Endodermal cell (in vitro differentiated cells): ENCODE data around the gene ZNF426. TPM values are rescaled to one million over a fixed set of nuclear protein-coding genes. Genes with fewer than 3 reads are reported as not detected.

Experiments used
- DNase-seq: peaks from one replicate; pipeline ENCODE4 v3.0.0-alpha.2; 2017
- H3K27ac ChIP-seq: 2 replicates; pipeline ENCODE4 v1.5.1; 2013; ENCODE audit warnings: mild to moderate bottlenecking, low read depth, low read length, moderate library complexity
- H3K27me3 ChIP-seq: 2 replicates; pipeline ENCODE4 v1.6.1; 2013; ENCODE audit warnings: mild to moderate bottlenecking, low read length, moderate library complexity; ENCODE audit not compliant: insufficient read depth, control insufficient read depth, poor library complexity, severe bottlenecking
- H3K36me3 ChIP-seq: 2 replicates; pipeline ENCODE4 v1.7.0; 2013; ENCODE audit warnings: mild to moderate bottlenecking, low read length, moderate library complexity; ENCODE audit not compliant: control insufficient read depth, insufficient read depth
- H3K4me1 ChIP-seq: one replicate; pipeline ENCODE4 v1.7.0; 2013; ENCODE audit warnings: low read length; ENCODE audit not compliant: control insufficient read depth, insufficient read depth
- H3K4me3 ChIP-seq: 2 replicates; pipeline ENCODE4 v1.5.1; 2013; ENCODE audit warnings: mild to moderate bottlenecking, low read length, moderate library complexity
- H3K9ac ChIP-seq: 2 replicates; pipeline ENCODE4 v1.6.1; 2013; ENCODE audit warnings: mild to moderate bottlenecking, low read length, moderate library complexity; ENCODE audit not compliant: poor library complexity, severe bottlenecking; ENCODE audit errors: extremely low read depth
- H3K9me3 ChIP-seq: 2 replicates; pipeline ENCODE4 v1.6.1; 2013; ENCODE audit warnings: mild to moderate bottlenecking, low read length, moderate library complexity; ENCODE audit not compliant: control insufficient read depth
- H3K27ac Mint-ChIP-seq: 2 replicates; pipeline ENCODE4 v1.8.0; 2020; ENCODE audit warnings: mixed read lengths
- H3K27me3 Mint-ChIP-seq: 2 replicates; pipeline ENCODE4 v1.8.0; 2021; ENCODE audit warnings: mild to moderate bottlenecking, mixed read lengths; ENCODE audit not compliant: insufficient read depth
- H3K36me3 Mint-ChIP-seq: 2 replicates; pipeline ENCODE4 v1.8.0; 2020; ENCODE audit warnings: low read depth, mixed read lengths
- H3K4me1 Mint-ChIP-seq: 2 replicates; pipeline ENCODE4 v1.8.0; 2020; ENCODE audit warnings: mixed read lengths
- H3K4me3 Mint-ChIP-seq: 2 replicates; pipeline ENCODE4 v1.8.0; 2020; ENCODE audit warnings: mild to moderate bottlenecking, moderate library complexity, mixed read lengths
- H3K9me3 Mint-ChIP-seq: 2 replicates; pipeline ENCODE4 v1.8.0; 2020; ENCODE audit warnings: mild to moderate bottlenecking, mixed read lengths
- CTCF ChIP-seq: fragments of 200-600 bp; sonication (generic); conservative IDR thresholded peaks from 2 replicates; pipeline ENCODE4 v1.5.0; 2021; ENCODE audit warnings: antibody characterized with exemption, mild to moderate bottlenecking
- WGBS, 2 experiments: methylation state at CpG; one replicate each; pipeline versions ENCODE4 v1.1.5 to v1.1.7; 2013; ENCODE audit warnings: missing lambda C conversion rate in 2 of 2, mixed read lengths in 1 of 2; ENCODE audit not compliant: insufficient coverage in 1 of 2, insufficient read length in 1 of 2; 5-methylcytosine and 5-hydroxymethylcytosine counted together
- total RNA-seq, 2 donors: library from RNA; stranded (reverse); fragmentation: NEBNext Ultra II Directional in 1 of 2; extraction: Animal tissue kit (Norgen Biotek cat#: 25700) in 1 of 2; gene quantifications; 2 replicates in 1 of 2; 3 replicates in 1 of 2; pipeline ENCODE4 v1.2.1, GENCODE V29; 2021

ZNF426 gene
- total RNA-seq, 2 donors from 2014 or later, result 26.0 to 30.0 TPM

- peak overlapping the region; percentile 96 for H3K4me3 Mint-ChIP-seq
- Histone ChIP-seq H3K4me3 (peak overlapping the region; percentile 99), H3K27me3 (no peaks in the 10 kb centered on the region), H3K27ac (no peak overlapping the region), H3K9ac (no peak overlapping the region), H3K9me3 (peaks cover 59% of the 10 kb centered on the region), H3K4me1 (no peaks in the 10 kb centered on the region), H3K36me3 (peaks cover 61% of the 10 kb centered on the region)
- peaks cover 67% of the 10 kb centered on the region for H3K36me3 Mint-ChIP-seq
- H3K4me1 Mint-ChIP-seq, result peaks cover 10% of the 10 kb centered on the region
- no peak overlapping the region for H3K27ac Mint-ChIP-seq
- H3K27me3 Mint-ChIP-seq, result no peaks in the 10 kb centered on the region
- WGBS, 2 experiments, result 82 to 97% methylated on average over 3 to 5 of the region's 5 CpGs
- H3K9me3 Mint-ChIP-seq, result peaks cover 67% of the 10 kb centered on the region
- no peak for TF ChIP-seq CTCF
- no peak for DNase-seq
Observed at GRCh38 chr19:9580728-9581127, 42.3 kb upstream of the ZNF426 start.

- Mint-ChIP-seq H3K36me3 (peaks cover 97% of the 10 kb centered on the region), H3K4me1 (no peaks in the 10 kb centered on the region), H3K27ac (no peak overlapping the region), H3K4me3 (no peak overlapping the region), H3K9me3 (peaks cover 99% of the 10 kb centered on the region), H3K27me3 (no peaks in the 10 kb centered on the region)
- no peak for TF ChIP-seq CTCF
- peak overlapping the region; percentile 59 for H3K4me3 ChIP-seq
- H3K27ac ChIP-seq, result no peak overlapping the region
- peaks cover 99% of the 10 kb centered on the region for H3K36me3 ChIP-seq
- 83 to 95% methylated on average over 3 to 6 of the region's 6 CpGs for WGBS, 2 experiments
- no peak overlapping the region for H3K9ac ChIP-seq
- DNase-seq, result no peak
- H3K4me1 ChIP-seq, result no peaks in the 10 kb centered on the region
- H3K9me3 ChIP-seq, result peaks cover 100% of the 10 kb centered on the region
- no peaks in the 10 kb centered on the region for H3K27me3 ChIP-seq
Observed at GRCh38 chr19:9570255-9570654, 31.8 kb upstream of the ZNF426 start.

GRCh38 chr19:9566729-9567128 is 28.3 kb upstream of the ZNF426 start:
- Histone ChIP-seq H3K9me3 (peaks cover 100% of the 10 kb centered on the region), H3K4me3 (peak overlapping the region; percentile 67), H3K36me3 (peaks cover 100% of the 10 kb centered on the region), H3K27ac (no peak overlapping the region), H3K27me3 (no peaks in the 10 kb centered on the region), H3K9ac (no peak overlapping the region), H3K4me1 (no peaks in the 10 kb centered on the region)
- 100% methylated on average over 1 of the region's 1 CpG for WGBS, 2 experiments
- peaks cover 2% of the 10 kb centered on the region for H3K27me3 Mint-ChIP-seq
- TF ChIP-seq CTCF, result peak; percentile 57
- H3K4me1 Mint-ChIP-seq, result no peaks in the 10 kb centered on the region
- H3K27ac Mint-ChIP-seq, result no peak overlapping the region
- peaks cover 99% of the 10 kb centered on the region for H3K9me3 Mint-ChIP-seq
- DNase-seq, result no peak
- peaks cover 99% of the 10 kb centered on the region for H3K36me3 Mint-ChIP-seq
- H3K4me3 Mint-ChIP-seq, result no peak overlapping the region
